AG10803 (cell line): Measurements from ENCODE around the gene ITGB5.
A peak's percentile ranks its signal among the peaks of the same experiment; 100 is the strongest.

Experiments
- DNase-seq: peaks from one replicate; pipeline ENCODE4 v3.0.0; 2010; ENCODE audit warnings: low read depth
- H3K4me3 ChIP-seq: 2 replicates; pipeline ENCODE4 v1.5.1; 2011; ENCODE audit warnings: mild to moderate bottlenecking, low read length, control low read depth
- CTCF ChIP-seq: conservative IDR thresholded peaks from 2 replicates; pipeline ENCODE4 v1.5.1; 2011; ENCODE audit warnings: mild to moderate bottlenecking, low read length, control low read depth, inconsistent platforms

The ITGB5 gene

GRCh38 chr3:124837065-124837464, 50.1 kb downstream of the ITGB5 start:
- no peak for DNase-seq
- H3K4me3 ChIP-seq, result no peak overlapping the region
- no peak for TF ChIP-seq CTCF

GRCh38 chr3:124836448-124836847, 50.7 kb downstream of the ITGB5 start:
- H3K4me3 ChIP-seq, result no peak overlapping the region
- TF ChIP-seq CTCF, result no peak
- DNase-seq, result no peak

- peak; percentile 76 for DNase-seq
Observed at GRCh38 chr3:124834723-124835718, 52.1 kb downstream of the ITGB5 start.

GRCh38 chr3:124833710-124834332, 53.3 kb downstream of the ITGB5 start:
- no peak overlapping the region for H3K4me3 ChIP-seq
- DNase-seq, result peak; percentile 22
- TF ChIP-seq CTCF, result no peak

More at GRCh38 chr3:124834723-124835718, 52.1 kb downstream of the ITGB5 start:
- H3K4me3 ChIP-seq, result no peak overlapping the region
- no peak for TF ChIP-seq CTCF

- no peak for TF ChIP-seq CTCF
- H3K4me3 ChIP-seq, result no peak overlapping the region
- peak; percentile 92 for DNase-seq
Observed at GRCh38 chr3:124832782-124833709, 54.1 kb downstream of the ITGB5 start.

GRCh38 chr3:124831628-124832199, 55.5 kb downstream of the ITGB5 start:
- no peak for TF ChIP-seq CTCF
- no peak overlapping the region for H3K4me3 ChIP-seq
- no peak for DNase-seq
